Measurements from ENCODE around the gene CNPY4.

CNPY4 gene

GRCh38 chr7:100091411-100092181 lies 27.8 kb upstream of the CNPY4 start:
- DNase-seq (ENCODE audit: low spot score), result no peak

DNA sequence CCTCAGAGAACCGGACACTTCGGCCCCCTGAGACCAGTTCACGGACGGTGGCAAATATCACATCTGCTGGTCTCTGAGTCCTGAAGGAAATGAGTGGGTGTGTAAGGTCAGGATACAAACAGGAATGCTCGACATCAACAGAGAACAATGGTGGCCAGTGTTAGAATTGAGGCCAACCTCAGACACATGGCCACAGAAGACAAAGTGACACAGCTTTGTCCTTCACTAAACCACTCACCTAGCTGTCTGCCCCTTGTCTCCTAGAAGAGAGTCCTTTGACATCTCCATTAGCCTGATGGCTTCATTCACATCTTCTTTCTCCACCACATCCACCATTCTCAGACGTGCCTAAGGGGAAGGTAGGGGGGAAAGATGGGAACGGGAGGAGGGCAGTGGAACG lies 26.4 kb upstream of the CNPY4 start:
- DNase-seq (ENCODE audit: low spot score), result no peak

- no peak for DNase-seq (ENCODE audit: low spot score)
These were observed 25.9 kb upstream of the CNPY4 start for GRCh38 chr7:100093498-100093897.

DNA sequence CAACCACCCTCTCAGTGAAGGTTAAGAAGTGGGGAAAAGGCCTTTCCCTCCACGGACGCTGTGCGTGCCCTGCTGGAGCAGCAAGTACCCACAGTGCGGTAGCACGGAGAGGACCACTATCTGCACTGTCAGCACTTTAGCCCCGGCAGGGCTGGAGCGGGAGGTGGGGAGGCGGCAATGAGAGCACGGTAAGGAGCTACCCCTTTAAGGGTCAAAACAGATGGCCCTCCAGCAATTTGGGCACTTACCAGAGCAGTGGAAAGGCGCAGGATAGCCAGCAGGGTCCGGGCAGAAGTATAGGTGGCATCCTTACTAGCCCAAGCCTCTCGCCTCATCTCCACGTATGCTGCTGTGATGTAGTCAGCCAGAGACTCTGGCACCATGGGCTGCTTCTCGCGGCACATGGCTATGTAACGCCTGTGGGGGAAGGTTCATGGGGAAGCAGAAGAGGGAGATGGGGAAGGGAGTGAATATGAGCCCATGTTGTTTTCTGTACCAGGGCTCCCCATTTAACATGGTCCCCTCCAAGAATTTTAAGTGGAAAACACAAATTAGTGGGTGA lies 25.4 kb upstream of the CNPY4 start:
- no peak for DNase-seq (ENCODE audit: low spot score)

GRCh38 chr7:100095289-100095688 lies 24.1 kb upstream of the CNPY4 start:
- DNase-seq (ENCODE audit: low spot score), result no peak

- no peak for DNase-seq (ENCODE audit: low spot score)
These were observed 23.7 kb upstream of the CNPY4 start for GRCh38 chr7:100095704-100096103.

DNA sequence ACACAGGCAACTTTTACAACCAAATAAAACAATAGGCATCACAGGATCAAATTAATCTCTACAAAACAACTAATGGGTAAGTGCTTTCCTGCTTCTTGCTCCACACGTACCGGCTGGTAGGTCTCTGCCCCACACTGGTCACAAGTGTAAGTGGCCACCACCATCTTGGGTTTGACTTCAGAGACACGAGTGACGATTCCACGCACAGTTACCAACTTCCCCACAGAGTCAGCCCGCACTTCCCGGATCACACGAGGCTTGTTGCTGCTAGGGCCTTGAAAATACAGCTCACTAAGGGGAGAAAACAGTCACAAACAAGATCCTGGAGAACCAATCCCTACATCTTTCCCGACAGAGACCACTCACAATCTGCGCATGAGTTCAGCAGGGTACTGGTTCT lies 20.5 kb upstream of the CNPY4 start:
- no peak for DNase-seq (ENCODE audit: low spot score)

DNA sequence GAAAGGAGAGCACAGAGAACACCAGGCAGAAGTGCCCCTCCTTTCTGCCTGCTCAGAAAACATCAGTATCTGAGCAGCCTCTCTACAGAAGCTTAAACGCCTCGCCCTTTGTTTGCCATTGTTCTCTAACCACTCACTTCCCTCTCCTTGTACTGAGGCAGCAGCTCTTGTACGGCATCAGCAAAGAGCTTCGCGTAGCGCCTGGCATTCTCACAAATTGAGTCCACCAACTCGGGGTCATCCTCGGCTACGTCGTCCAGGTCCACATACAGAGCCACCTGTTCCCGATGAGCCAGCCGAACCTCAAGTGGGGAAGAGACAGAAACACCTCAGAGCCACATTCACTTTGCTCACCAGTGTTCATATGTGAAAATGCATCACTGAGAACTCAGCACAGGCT lies 20.0 kb upstream of the CNPY4 start:
- no peak for DNase-seq (ENCODE audit: low spot score)

- peak; percentile 95 for DNase-seq (ENCODE audit: low spot score)
These were observed 18.9 kb upstream of the CNPY4 start for GRCh38 chr7:100100420-100101015.

DNA sequence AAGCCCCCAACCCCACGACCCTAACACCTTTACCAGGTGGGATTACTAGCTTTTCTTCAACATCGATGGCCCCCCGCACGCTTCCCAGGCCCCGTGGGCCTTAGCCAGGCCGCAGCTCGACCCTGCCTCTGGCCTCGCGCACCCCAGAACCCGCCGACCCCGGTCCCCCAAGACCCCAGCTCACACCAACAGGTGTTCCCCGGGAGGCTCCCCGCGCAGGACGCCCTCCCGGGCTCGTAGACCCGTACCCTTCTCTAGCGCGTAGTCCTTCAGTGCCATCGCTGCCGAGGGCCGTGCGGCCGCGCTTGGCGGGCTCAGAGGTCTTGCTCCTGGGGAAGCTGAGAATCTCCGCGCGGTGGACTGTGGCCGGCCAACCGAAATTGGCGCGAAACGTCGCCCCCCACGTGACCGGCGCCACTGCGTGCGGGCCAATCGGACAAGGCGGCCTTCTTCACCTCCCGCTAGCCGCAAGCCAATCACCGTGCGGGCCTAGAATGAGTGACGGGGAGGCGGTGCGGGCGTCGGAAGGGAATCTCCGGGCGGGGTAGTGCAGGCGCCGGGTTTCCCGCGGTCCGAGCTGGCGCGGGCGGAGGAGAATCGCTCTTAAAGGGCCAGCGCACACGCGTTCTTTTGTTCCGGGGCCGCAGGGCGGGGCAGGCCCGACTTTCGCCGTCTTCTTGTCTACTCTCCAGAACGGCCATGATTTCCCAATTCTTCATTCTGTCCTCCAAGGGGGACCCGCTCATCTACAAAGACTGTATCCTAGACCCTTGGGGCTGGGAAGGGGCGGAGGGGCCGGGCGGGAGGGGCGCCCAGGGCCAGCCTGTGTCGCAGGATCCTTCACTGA lies 18.2 kb upstream of the CNPY4 start, which contains the start of the genes AP4M1 and MCM7:
AP4M1 (plus strand) TSS at position 628 of the 847 bp plus-strand sequence; CDS start at position 700, 72 bp downstream.
MCM7 (minus strand) TSS at position 382 of the 847 bp plus-strand sequence; CDS start at position 279, 103 bp downstream.
- peak; percentile 97 for DNase-seq (ENCODE audit: low spot score)

DNA sequence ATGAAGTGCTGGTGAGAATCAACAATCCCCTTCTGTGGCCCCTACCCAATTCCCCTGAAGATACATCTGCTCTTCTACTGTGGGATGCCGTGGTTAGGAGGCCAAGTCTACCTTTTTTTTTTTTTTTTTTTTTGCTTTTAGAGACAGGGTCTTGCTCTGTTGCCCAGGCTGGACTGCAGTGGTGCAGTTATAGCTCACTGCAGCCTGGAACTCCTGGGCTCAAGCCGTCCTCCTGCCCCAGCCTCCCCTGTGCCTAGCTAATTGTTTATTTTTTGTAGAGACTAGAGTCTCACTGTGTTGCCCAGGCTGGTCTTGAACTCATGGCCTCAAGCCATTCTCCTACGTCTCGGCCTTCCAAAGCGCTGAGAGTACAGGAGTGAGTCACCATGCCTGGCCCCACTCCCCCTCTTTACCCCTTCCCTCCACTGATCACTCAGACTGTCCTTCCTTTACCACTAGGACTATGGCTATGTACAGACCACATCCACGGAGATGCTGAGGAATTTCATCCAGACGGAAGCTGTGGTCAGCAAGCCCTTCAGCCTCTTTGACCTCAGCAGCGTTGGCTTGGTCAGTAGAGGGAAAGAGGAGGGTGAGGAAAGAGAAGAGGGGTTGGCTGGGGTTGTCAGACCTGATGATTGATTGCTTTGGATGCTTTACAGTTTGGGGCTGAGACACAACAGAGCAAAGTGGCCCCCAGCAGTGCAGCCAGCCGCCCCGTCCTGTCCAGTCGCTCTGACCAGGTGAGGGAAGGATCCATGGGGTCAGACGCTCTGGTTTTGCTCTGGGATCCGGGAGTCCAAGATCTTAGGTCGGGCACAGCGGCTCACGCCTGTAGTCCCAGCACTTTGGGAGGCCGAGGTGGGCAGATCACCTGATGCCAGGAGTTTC lies 16.2 kb upstream of the CNPY4 start:
- DNase-seq (ENCODE audit: low spot score), result peak; percentile 58

DNA sequence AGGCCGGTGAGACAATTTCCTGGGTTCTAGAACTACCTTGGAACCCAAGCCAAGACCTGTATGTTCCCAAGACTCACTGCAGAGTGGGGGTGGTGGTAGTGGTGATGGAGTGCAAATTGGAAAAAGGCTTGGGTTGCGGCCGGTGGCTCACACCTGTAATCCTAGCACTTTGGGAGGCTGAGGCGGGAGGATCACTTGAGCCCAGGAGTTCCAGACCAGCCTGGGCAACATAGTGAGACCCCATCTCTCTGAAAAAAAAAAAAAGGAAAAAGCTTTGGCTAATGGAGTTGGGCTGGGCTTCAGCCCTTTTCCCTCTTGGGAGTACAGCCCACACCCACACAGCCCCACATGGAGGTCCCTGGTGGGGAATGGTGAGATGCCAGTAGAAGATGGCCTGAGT lies 13.9 kb upstream of the CNPY4 start:
- no peak for DNase-seq (ENCODE audit: low spot score)

DNA sequence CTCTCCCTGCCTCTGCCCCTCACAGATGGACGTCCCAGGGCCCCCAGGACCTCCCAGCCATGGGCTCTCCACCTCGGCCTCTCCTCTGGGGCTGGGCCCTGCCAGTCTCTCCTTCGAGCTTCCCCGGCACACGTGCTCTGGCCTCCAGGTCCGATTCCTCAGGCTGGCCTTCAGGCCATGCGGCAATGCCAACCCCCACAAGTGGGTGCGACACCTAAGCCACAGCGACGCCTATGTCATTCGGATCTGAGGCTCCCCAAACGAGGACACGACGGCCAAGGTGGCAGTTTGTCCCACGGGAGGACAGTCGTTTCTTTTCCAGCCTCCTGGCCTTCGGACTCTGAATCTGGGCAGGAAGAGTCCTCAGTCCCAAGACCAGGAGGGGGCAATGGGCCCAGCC lies 12.8 kb upstream of the CNPY4 start:
- no peak for DNase-seq (ENCODE audit: low spot score)

DNA sequence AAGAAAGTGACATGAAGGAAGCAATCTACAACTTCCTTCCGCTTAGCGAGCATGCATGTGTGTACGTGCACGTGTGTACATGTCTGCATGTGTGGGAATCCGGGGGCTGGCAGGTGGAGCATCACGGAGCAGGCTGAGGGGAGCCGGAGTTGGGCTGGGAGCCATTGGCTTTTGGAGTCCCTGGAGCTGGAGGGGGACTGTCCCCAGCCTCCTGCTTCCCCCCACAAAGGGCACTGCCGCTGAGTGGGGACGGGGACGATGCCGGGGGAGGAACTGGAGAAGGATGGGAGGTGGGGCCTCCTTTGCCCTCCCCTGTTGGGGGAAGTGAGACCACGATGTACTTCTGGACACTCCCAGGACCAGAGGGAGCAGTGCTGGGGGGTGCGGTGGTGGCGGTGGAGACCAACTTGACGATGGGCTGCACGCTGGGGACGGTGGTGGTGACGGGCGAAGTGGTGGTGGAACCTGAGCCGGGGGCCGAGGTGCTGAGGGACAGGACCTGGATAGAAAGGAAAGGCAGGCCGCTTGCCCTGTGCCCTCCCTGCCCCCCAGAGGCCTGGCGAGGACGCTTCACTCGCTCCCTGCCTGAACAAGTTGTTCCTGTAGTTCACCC lies 12.2 kb upstream of the CNPY4 start:
- DNase-seq (ENCODE audit: low spot score), result no peak

- DNase-seq (ENCODE audit: low spot score), result no peak
These were observed 11.5 kb upstream of the CNPY4 start for GRCh38 chr7:100107890-100108289.

DNA sequence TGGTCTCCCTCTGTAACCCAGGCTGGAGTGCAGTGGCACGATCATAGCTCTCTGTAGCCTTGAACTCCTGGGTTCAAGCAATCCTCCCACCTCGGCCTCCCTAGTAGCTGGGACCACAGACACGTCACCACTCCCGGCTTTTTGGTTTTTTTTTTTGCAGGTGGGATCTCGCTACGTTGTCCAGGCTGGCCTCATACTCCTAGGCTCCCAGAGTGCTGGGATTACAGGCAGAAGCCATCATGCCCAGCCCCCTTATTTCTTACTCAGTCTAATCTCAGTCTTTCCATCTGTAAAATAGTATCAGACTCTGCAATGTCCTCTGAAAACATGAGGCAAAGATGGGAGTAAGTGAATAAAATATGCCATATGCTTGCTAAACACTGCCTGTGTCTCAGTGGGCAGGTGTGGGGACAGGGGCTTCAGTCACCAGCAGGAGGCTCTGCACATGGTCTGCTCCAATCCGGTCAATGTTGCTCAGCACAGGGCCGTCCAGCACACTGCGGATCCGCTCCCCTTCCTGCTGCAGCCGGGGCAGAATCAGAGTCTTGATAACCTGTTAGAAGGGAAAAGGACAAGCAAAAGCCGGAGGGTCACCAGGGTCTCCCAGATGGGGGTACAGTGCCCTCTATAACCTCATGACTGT lies 9.8 kb upstream of the CNPY4 start:
- DNase-seq (ENCODE audit: low spot score), result no peak

- no peak for DNase-seq (ENCODE audit: low spot score)
These were observed 8.3 kb upstream of the CNPY4 start for GRCh38 chr7:100111156-100111555.

DNA sequence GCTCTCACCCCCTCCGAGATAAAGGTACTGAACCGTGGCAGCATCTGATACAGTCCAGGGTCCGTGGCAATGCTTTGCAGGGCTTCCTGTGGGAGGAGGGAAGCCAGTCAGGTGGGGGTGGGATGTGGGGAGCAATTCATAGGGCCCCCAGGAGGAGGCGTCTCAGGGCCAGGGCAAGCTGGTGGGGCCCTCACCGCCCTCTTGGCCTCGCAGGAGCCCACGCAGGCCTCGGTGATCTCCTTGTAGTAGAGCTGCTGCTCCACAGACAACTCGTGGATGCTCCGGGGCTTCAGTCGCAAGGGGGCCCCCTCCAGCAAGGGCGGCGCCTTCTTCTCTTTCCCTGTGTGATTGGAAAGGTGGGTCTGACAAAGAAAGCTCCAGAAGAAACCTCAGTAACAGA lies 7.5 kb upstream of the CNPY4 start:
- DNase-seq (ENCODE audit: low spot score), result no peak

GRCh38 chr7:100115026-100115425 lies 4.4 kb upstream of the CNPY4 start:
- no peak for DNase-seq (ENCODE audit: low spot score)

DNA sequence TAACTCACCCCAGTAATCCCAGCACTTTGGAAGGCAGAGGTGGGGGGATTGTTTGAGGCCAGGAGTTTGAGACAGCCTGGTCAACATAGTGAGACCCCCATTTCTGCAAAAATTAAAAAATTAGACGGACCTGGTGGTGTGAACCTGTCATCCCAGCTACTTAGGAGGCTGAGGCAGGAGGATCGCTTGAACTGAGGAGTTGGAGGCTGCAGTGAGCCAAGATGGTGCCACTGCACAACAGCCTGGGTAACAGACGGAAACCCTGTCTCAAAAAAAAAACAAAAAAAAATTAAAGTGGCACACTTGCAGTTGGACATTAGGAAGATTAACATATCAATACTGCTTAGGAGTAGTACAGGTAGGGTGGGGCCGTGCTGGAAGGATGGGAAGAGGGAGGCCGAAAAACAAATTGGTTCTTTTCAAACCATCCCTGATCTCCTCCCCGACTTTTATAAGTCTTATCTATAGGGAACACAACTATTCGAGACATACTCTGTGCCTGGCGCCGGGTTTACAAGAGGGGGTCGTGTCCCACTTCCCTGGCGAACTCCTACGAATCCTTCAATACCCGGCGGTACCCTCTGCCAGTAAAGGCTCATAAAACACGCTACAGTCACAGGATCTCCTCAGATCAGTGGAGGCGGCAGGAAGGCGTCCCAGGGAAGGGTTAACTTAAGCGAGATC lies 904 bp upstream of the CNPY4 start:
- no peak for DNase-seq (ENCODE audit: low spot score)
